GM21360 (cell line): Measurements from ENCODE around the gene RPS5.
"Not testable (repeated sequence)": the region's sequence is repeated elsewhere in the genome, so short reads cannot be mapped to it uniquely, and the experiment has no call there.

ENCODE experiments used
- ATAC-seq: cut with Tn5 transposase; IDR thresholded peaks from one replicate; pipeline ENCODE4 v1.9.1; 2021; ENCODE audit warnings: mild to moderate bottlenecking, moderate library complexity; ENCODE audit not compliant: unreplicated experiment

Gene RPS5

GRCh38 chr19:58401840-58402421 is 14.9 kb downstream of the RPS5 start:
- no peak for ATAC-seq

- ATAC-seq = not testable (repeated sequence)
Observed at GRCh38 chr19:58403920-58404478, 16.9 kb downstream of the RPS5 start.

GRCh38 chr19:58406818-58407657 is 20.0 kb downstream of the RPS5 start:
- ATAC-seq = no peak

GRCh38 chr19:58407658-58408151 is 20.6 kb downstream of the RPS5 start:
- ATAC-seq = peak; percentile 8

- ATAC-seq = peak; percentile 86
Observed at GRCh38 chr19:58408152-58409009, 21.3 kb downstream of the RPS5 start, which contains the start of gene ZNF584. ZNF584 (plus strand) TSS chr19:58408649; CDS start chr19:58409148, 499 bp downstream.

GRCh38 chr19:58409010-58409790 is 22.1 kb downstream of the RPS5 start:
- peak; percentile 13 for ATAC-seq

- ATAC-seq = no peak
Observed at GRCh38 chr19:58416604-58417003, 29.5 kb downstream of the RPS5 start.

GRCh38 chr19:58417071-58417470 is 30.0 kb downstream of the RPS5 start:
- no peak for ATAC-seq

- no peak for ATAC-seq
Observed at GRCh38 chr19:58428617-58429016, 41.5 kb downstream of the RPS5 start.

GRCh38 chr19:58429745-58430144 is 42.7 kb downstream of the RPS5 start:
- ATAC-seq = no peak

- no peak for ATAC-seq
Observed at GRCh38 chr19:58434217-58434616, 47.1 kb downstream of the RPS5 start.

GRCh38 chr19:58439576-58440554 is 52.8 kb downstream of the RPS5 start, which contains the start of gene ZNF132:
ZNF132 (minus strand) TSS chr19:58440153; CDS start chr19:58439821, 332 bp downstream.
- peak; percentile 90 for ATAC-seq

- ATAC-seq = no peak
Observed at GRCh38 chr19:58440556-58440955, 53.5 kb downstream of the RPS5 start.

GRCh38 chr19:58442986-58443385 is 55.9 kb downstream of the RPS5 start:
- not testable (repeated sequence) for ATAC-seq
